Endothelial cell of umbilical vein (primary cell): Measurements from ENCODE around the gene TICRR.

ENCODE experiments used
- EZH2 ChIP-seq: IDR thresholded peaks from 2 replicates; pipeline ENCODE4 v1.6.1; 2012; ENCODE audit warnings: borderline replicate concordance, low read depth, mild to moderate bottlenecking, moderate library complexity, low read length, inconsistent platforms; ENCODE audit not compliant: severe bottlenecking
- POLR2AphosphoS5 ChIP-seq: IDR thresholded peaks from 2 replicates; pipeline ENCODE4 v1.6.1; 2012; ENCODE audit warnings: low read depth, mild to moderate bottlenecking, control low read depth, low read length, moderate library complexity; ENCODE audit not compliant: insufficient read depth
- TF ChIP-seq, protein P1 (sequence below), 2 donors: IDR thresholded peaks; 1 replicate in 1 of 2; 2 replicates in 1 of 2; pipeline ENCODE4 v1.5.1; 2011; ENCODE audit warnings: low read length in 2 of 2, mild to moderate bottlenecking in 2 of 2, moderate library complexity in 2 of 2, control low read depth in 1 of 2, inconsistent platforms in 1 of 2, low read depth in 1 of 2; ENCODE audit not compliant: insufficient read depth in 1 of 2; ENCODE audit errors: extremely low read depth in 1 of 2

DNA sequence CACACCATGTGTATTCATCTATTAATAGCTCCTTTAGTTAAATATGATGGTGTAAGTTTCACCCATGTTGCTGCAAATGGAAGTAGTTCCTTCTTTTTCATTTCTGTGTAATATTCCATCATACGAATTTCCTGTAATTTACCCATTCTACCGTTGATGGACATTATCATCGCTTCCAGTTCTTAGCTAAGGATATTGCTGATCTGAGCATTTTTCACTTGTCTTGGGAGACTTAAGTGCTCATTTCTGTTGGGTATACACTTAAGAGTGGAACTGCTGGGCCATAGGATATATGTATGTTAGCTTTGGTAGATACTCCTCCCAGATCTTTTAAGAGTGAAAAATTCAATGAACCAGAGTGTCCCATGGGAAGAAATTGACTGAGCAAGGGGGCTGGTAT lies 92.9 kb downstream of the TICRR start:
- TF ChIP-seq, protein P1, sequence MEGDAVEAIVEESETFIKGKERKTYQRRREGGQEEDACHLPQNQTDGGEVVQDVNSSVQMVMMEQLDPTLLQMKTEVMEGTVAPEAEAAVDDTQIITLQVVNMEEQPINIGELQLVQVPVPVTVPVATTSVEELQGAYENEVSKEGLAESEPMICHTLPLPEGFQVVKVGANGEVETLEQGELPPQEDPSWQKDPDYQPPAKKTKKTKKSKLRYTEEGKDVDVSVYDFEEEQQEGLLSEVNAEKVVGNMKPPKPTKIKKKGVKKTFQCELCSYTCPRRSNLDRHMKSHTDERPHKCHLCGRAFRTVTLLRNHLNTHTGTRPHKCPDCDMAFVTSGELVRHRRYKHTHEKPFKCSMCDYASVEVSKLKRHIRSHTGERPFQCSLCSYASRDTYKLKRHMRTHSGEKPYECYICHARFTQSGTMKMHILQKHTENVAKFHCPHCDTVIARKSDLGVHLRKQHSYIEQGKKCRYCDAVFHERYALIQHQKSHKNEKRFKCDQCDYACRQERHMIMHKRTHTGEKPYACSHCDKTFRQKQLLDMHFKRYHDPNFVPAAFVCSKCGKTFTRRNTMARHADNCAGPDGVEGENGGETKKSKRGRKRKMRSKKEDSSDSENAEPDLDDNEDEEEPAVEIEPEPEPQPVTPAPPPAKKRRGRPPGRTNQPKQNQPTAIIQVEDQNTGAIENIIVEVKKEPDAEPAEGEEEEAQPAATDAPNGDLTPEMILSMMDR (IDR thresholded peaks at IDR 0.05; ENCODE audit: extremely low read depth in 1 of 2, insufficient read depth in 1 of 2, low read depth in 1 of 2, low read length in 2 of 2): no peak
- TF ChIP-seq EZH2: no peak
- no peak for TF ChIP-seq POLR2AphosphoS5
